Thyroid gland (tissue), 4 donors: ENCODE measurements around the gene RAB6B.

Source experiments
- POLR2A ChIP-seq, 2 donors: fragments of 450-650 bp; IDR thresholded peaks; one replicate each; pipeline ENCODE4 v1.6.1; 2017; ENCODE audit warnings: antibody characterized with exemption in 2 of 2, mild to moderate bottlenecking in 2 of 2, moderate library complexity in 1 of 2
- TF ChIP-seq, protein P1 (sequence below), 6 experiments: fragments of 200-600 bp in 3 of 6; fragments of 450-650 bp in 3 of 6; sonication (generic) in 3 of 6; IDR thresholded peaks; one replicate each; pipeline ENCODE4 v1.5.1; 2016 to 2019; ENCODE audit warnings: antibody characterized with exemption in 6 of 6, mild to moderate bottlenecking in 2 of 6, inconsistent platforms in 1 of 6, moderate library complexity in 1 of 6

DNA sequence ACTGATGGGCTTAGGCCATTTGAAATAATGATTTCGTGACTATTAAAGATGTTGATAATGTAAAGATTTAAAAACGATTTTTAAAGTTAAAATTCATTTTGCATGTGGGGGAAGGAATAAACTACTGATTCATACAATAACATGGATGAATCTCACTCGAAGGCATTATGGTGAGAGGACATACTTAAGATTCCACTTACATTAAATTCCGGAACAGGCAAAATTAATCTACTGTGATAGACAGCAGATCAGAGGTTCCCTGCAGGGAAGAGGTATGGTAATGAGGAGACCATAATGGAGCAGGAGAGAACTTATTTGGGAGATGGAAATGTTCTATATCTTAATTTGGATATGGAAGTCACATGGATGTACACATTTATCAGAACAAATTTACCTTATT is 28.4 kb upstream of the RAB6B start:
- TF ChIP-seq, protein P1, sequence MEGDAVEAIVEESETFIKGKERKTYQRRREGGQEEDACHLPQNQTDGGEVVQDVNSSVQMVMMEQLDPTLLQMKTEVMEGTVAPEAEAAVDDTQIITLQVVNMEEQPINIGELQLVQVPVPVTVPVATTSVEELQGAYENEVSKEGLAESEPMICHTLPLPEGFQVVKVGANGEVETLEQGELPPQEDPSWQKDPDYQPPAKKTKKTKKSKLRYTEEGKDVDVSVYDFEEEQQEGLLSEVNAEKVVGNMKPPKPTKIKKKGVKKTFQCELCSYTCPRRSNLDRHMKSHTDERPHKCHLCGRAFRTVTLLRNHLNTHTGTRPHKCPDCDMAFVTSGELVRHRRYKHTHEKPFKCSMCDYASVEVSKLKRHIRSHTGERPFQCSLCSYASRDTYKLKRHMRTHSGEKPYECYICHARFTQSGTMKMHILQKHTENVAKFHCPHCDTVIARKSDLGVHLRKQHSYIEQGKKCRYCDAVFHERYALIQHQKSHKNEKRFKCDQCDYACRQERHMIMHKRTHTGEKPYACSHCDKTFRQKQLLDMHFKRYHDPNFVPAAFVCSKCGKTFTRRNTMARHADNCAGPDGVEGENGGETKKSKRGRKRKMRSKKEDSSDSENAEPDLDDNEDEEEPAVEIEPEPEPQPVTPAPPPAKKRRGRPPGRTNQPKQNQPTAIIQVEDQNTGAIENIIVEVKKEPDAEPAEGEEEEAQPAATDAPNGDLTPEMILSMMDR (IDR thresholded peaks at IDR 0.05), result no peak
- no peak for TF ChIP-seq POLR2A (IDR thresholded peaks at IDR 0.05)
